Gastroesophageal sphincter (tissue), 3 donors: ENCODE results near the gene NRP2.

ENCODE experiments used
- POLR2A ChIP-seq, 2 donors: fragments of 450-650 bp; IDR thresholded peaks; one replicate each; pipeline ENCODE4 v1.6.1; 2017; ENCODE audit warnings: antibody characterized with exemption in 2 of 2, mild to moderate bottlenecking in 2 of 2, moderate library complexity in 1 of 2
- POLR2AphosphoS5 ChIP-seq: sonication (generic); formaldehyde crosslinking; IDR thresholded peaks from one replicate; pipeline ENCODE4 v1.6.1; 2017; ENCODE audit warnings: antibody characterized with exemption
- TF ChIP-seq, protein P1 (sequence below), 4 experiments: fragments of 200-600 bp in 2 of 4; fragments of 450-650 bp in 2 of 4; sonication (generic) in 1 of 4; IDR thresholded peaks; one replicate each; pipeline ENCODE4 v1.5.1; 2017 to 2019; ENCODE audit warnings: antibody characterized with exemption in 4 of 4, mild to moderate bottlenecking in 2 of 4, moderate library complexity in 2 of 4

DNA sequence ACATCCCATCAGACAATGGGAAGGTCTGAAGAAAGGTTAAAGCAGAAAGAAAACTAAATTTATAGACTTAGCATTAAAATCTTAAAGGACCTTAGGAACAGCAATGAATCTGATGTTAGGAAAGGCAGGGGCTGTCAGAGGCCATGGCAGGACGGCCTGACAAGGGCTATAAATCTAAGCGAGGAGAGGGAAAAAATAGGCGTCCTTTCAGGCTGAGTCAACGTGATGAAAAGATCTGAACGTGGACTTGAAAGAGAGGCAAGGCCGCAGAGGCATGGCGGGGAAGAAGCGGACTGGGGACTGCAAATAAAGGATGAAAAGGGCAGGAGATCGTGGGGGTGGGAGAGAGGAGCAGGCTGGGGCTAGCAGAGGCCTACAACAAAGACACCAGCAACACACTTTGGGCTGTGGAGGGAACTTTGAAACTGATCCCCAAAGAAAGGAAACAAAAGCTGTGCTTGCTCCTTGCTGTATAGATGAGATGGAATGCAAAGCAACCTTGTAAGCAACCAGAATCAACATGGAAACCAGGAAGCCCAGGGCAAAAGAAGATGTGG is 145.6 kb downstream of the NRP2 start:
- TF ChIP-seq, protein P1, sequence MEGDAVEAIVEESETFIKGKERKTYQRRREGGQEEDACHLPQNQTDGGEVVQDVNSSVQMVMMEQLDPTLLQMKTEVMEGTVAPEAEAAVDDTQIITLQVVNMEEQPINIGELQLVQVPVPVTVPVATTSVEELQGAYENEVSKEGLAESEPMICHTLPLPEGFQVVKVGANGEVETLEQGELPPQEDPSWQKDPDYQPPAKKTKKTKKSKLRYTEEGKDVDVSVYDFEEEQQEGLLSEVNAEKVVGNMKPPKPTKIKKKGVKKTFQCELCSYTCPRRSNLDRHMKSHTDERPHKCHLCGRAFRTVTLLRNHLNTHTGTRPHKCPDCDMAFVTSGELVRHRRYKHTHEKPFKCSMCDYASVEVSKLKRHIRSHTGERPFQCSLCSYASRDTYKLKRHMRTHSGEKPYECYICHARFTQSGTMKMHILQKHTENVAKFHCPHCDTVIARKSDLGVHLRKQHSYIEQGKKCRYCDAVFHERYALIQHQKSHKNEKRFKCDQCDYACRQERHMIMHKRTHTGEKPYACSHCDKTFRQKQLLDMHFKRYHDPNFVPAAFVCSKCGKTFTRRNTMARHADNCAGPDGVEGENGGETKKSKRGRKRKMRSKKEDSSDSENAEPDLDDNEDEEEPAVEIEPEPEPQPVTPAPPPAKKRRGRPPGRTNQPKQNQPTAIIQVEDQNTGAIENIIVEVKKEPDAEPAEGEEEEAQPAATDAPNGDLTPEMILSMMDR (IDR thresholded peaks at IDR 0.05), result no peak
- TF ChIP-seq POLR2A (IDR thresholded peaks at IDR 0.05), result no peak
- no peak for TF ChIP-seq POLR2AphosphoS5
